LNCAP (cell line): ENCODE measurements around the gene NMRK1.

ENCODE experiments used
- TF ChIP-seq, protein P1 (sequence below): fragments of 450-650 bp; IDR thresholded peaks from 2 replicates; pipeline ENCODE4 v1.5.1; 2017; ENCODE audit warnings: mild to moderate bottlenecking

The NMRK1 gene

DNA sequence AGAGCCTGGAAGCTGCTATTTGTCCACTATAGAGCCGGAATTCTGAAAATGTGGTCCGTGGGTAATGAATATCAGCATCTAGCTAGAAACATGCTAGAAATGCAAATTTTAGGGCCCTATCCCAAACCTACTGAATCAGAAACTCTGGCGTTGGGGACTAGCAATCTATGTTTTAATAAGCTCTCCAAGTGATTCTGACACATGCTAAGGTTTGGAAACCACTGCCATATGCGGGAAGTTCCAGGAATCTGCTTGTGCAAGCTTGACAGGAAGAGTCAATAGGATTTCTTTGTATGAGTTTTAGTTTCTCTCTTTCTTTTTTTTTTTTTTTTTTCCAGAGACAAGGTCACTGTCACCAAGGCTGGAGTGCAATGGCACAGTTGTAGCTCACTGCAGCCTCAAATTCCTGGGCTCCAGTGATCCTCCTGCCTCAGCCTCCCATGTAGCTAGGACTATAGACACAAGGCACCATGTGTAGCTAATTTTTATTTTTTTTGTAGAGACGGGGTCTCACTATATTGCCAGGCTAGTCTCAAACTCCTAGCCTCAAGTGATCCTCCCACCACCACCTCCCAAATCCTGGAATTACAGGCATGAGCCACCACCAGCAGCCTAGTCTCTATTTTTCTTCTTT is 33.5 kb downstream of the NMRK1 start:
- TF ChIP-seq, protein P1, sequence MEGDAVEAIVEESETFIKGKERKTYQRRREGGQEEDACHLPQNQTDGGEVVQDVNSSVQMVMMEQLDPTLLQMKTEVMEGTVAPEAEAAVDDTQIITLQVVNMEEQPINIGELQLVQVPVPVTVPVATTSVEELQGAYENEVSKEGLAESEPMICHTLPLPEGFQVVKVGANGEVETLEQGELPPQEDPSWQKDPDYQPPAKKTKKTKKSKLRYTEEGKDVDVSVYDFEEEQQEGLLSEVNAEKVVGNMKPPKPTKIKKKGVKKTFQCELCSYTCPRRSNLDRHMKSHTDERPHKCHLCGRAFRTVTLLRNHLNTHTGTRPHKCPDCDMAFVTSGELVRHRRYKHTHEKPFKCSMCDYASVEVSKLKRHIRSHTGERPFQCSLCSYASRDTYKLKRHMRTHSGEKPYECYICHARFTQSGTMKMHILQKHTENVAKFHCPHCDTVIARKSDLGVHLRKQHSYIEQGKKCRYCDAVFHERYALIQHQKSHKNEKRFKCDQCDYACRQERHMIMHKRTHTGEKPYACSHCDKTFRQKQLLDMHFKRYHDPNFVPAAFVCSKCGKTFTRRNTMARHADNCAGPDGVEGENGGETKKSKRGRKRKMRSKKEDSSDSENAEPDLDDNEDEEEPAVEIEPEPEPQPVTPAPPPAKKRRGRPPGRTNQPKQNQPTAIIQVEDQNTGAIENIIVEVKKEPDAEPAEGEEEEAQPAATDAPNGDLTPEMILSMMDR: no peak

DNA sequence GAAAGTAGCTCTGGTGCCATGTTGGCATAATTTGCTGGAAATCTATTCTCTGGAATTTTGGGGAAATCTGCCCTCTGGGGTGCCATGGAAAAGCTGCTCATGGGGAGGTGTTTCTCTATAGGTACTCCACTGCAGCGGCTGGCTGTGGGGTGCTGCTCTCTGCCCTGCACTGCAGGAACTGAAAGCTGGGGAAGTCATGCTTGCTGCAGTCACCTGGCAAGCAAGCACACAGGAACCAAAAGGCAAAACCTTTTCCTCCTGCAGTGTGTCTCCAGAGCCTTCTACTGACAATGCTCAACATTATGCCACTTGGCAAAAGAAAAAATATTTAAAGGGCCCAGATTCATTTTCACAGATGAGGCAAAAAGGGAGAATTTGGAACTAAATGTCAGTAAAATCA is 34.1 kb downstream of the NMRK1 start:
- TF ChIP-seq, protein P1: no peak

DNA sequence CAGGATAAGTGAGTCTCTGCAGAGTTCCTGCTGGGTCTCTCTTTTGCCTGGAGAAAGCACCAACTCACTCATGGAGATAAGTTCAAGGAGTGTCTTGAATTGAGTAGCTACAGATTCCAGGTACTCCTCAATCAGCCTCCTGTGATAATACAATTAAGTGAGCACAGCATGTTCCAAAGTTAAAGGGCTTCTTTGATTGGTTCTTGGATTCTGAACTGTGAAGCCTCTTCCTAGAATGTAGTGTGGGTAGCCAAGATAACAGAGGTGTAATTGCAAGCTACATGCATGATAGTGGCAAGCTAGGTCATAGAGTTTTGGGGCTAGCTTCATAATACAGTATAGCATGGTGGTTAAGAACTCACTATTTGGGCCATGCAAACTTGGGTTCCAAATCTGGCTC is 36.7 kb downstream of the NMRK1 start:
- TF ChIP-seq, protein P1: no peak

DNA sequence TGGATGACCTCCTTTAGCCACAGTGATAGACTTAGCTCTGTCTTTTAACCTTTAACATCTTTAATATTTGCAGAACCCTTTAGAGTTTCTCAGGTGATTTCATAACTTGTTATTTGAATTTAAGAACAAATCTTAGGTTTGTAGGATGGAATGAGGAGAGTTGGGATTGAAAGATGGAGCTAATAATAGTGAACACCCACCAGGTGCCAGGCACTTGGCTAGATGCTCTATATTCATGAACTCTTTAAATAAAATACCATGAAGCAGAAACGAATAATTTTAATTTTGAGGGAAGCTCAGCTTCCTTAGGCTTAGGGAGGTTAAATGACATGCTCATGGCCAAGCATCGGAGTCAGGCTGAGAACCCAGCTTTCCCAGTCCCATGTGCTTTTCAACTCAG is 40.4 kb downstream of the NMRK1 start:
- TF ChIP-seq, protein P1: no peak

DNA sequence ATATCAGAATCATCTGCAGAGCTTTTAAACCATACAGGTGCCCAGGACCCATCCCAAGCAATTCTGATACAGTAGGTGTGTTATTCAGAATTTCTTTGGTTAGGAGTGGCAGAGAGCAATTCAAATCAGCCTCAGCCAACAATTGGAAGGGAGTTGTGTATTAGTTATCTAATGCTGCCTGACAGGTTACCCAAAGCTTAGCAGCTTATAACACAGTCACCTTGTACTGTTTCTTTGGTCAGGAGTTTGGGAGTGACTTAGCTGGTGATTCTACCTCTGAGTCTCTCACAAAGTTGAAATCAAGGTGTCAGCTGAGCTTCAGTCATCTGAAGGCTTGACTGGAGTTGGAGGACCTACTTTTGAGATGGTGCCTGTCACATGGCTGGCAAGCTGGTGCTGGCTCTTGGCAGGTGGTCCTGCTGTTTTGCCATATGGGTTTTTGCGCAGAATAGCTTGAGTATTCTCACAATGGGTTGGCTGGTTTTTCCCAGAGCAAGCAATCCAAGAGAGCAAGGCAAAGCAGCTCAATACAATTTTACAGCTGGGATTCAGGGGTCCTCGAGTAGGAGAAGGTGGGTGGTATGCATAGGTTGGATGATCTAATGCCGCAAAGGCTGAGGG is 41.1 kb downstream of the NMRK1 start:
- TF ChIP-seq, protein P1: no peak

DNA sequence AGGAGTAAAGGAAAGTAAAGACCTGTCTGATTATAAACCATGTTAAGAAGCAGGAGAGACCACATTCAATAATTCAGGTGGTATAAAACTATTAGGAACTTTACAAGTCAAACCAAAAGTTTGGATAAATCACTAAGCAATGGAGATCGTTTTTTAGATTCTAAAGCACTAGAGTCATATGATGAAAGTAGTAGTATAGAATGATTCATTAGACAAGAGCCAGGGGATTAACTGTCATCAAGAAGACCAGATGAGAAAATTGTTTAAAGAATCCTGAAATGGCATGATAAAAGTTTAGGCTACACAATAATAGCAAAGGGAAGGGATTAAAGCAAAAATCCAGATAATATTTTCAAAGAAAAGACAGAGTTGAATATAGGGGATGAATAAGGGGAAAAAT is 46.9 kb downstream of the NMRK1 start:
- TF ChIP-seq, protein P1: no peak

DNA sequence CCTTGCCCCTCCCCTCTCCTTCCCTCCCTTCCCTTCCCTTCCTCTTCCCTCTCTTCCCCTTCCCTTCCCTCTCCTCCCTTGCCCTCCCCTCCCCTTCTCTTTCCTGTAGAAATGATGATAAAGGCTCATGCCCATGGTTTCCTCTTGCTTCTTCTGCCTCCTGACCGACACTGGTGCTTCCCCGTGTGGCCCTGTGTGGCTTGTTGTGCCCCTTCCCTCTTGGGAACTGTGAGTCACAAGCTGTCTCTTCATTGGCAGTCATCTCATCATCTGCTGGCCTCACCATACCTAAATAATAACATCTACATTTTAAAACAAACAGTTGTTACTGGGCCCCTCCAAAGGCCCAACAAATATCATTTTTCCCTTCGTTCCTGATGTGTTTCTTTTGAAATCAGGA is 48.2 kb downstream of the NMRK1 start:
- TF ChIP-seq, protein P1: no peak
